ENCODE data around the gene KHNYN. TPM values are rescaled to one million over a fixed set of nuclear protein-coding genes. Genes with fewer than 3 reads are reported as not detected.

KHNYN gene
- total and polyA plus RNA-seq, 2 of the 8 experiments (the other 6 are each of a cell fraction or from before 2014, with no cell fraction given): 7.6 to 22.3 TPM

- no peak overlapping the region for H3K4ac ChIP-seq (replicated peaks; ENCODE audit: insufficient read length, low read depth, low read length)
- H2AK5ac ChIP-seq (ENCODE audit: low read depth, low read length): no peak overlapping the region
- no peaks in the 10 kb centered on the region for H3K79me2 ChIP-seq (ENCODE audit: control insufficient read depth in 1 of 2, insufficient read depth in 2 of 2, low read length in 2 of 2)
- H3K23ac ChIP-seq (ENCODE audit: insufficient read length): no peak overlapping the region
- ChIA-PET CTCF (ENCODE audit: partially characterized antibody) (interaction anchor here (0.5 to 21.3 kb wide), 38 partner anchors 9 to 620 kb away, joined by 3 to 664 read pairs (median 8); partner anchors contain the start of genes ADCY4, CIDEB, DHRS1 and LTB4R), POLR2A (ENCODE audit: partially characterized antibody) (interaction anchor here (0.9 to 5.4 kb wide), 13 partner anchors 10 to 291 kb away, joined by 3 to 46 read pairs (median 4); partner anchors contain the start of genes ADCY4, EMC9, NYNRIN and SDR39U1)
- no peak overlapping the region for H3K27ac ChIP-seq (ENCODE audit: low read depth, low read length)
- FAIRE-seq (no peak), DNase-seq (ENCODE audit: low read depth in 1 of 2, low spot score in 2 of 2) (peak; percentile 95 to 96)
- H3K36me3 ChIP-seq (ENCODE audit: control insufficient read depth in 2 of 4, insufficient read depth in 4 of 4, low read length in 3 of 4): 0 out of 8 replicates have a peak, but pooled peaks cover 0 to 4% (median 0%) of the 10 kb centered on the region in 4 experiments
- peak overlapping the region; percentile 35; the same call in 1 of the 2 replicates for H2BK20ac ChIP-seq (ENCODE audit: low read length)
- H3K4me3 ChIP-seq (ENCODE audit: extremely low read depth in 1 of 4, insufficient read depth in 2 of 4, low read depth in 3 of 4, low read length in 4 of 4): peak overlapping the region in 1 of 4 experiments; percentile 76; a peak in 2 of 8 replicates
- H4K20me1 ChIP-seq (replicated peaks in 1 of 2; ENCODE audit: control insufficient read depth in 1 of 2, insufficient read depth in 2 of 2, low read length in 2 of 2): peaks cover 0 to 3% of the 10 kb centered on the region in 2 experiments
- no peak overlapping the region for H3K56ac ChIP-seq (replicated peaks; ENCODE audit: insufficient read length, low read depth, low read length)
- no peaks in the 10 kb centered on the region for H3K79me1 ChIP-seq (ENCODE audit: low read depth, low read length)
- H2BK120ac ChIP-seq (replicated peaks; ENCODE audit: low read depth, low read length): no peak overlapping the region
- H2BK5ac ChIP-seq (ENCODE audit: low read depth, low read length): no peak overlapping the region
- no peak overlapping the region for H4K91ac ChIP-seq (replicated peaks; ENCODE audit: insufficient read length, low read length)
- H4K5ac ChIP-seq (ENCODE audit: insufficient read length, low read depth, low read length): no peak overlapping the region
- H3K4me1 ChIP-seq (replicated peaks in 1 of 4; ENCODE audit: control insufficient read depth in 3 of 4, insufficient read depth in 4 of 4, low read length in 3 of 4): peaks cover 6 to 21% (median 15%) of the 10 kb centered on the region in 4 experiments
- H2BK15ac ChIP-seq (ENCODE audit: low read length): no peak overlapping the region
- peak overlapping the region in 1 of 2 experiments; percentile 89; a peak in 3 of 4 replicates for H3K4me2 ChIP-seq (ENCODE audit: insufficient read depth in 1 of 2, low read depth in 2 of 2, low read length in 2 of 2)
- 35% methylated on average over 15 of the region's 15 CpGs; no CpG with 5 or more reads in 1 of the 2 experiments for WGBS, 2 experiments (ENCODE audit: extremely low coverage in 1 of 2, insufficient coverage in 1 of 2, insufficient read length in 1 of 2, insufficient replicate concordance in 2 of 2, low coverage in 1 of 2, low lambda C conversion rate in 2 of 2, missing lambda C conversion rate in 1 of 2)
- peaks cover 0 to 17% (median 1%) of the 10 kb centered on the region in 4 experiments; a peak in 3 of 7 replicates for H3K27me3 ChIP-seq (replicated peaks in 1 of 4; ENCODE audit: control insufficient read depth in 3 of 4, extremely low read depth in 1 of 4, insufficient read depth in 3 of 4, low read length in 3 of 4)
- H3K23me2 ChIP-seq (ENCODE audit: low read depth, low read length): peaks cover 5% of the 10 kb centered on the region; the same call in 1 of the 2 replicates
- H3K9ac ChIP-seq (replicated peaks in 1 of 4; ENCODE audit: extremely low read depth in 1 of 4, low read depth in 3 of 4, low read length in 3 of 4): no peak overlapping the region; a peak in 1 of 7 replicates
- H4K8ac ChIP-seq (ENCODE audit: extremely low read depth, insufficient read depth, low read length): 0 out of 2 replicates have a peak overlapping the region, but pooled peaks have one; percentile 1
- peak overlapping the region; percentile 52 for H3K18ac ChIP-seq (ENCODE audit: extremely low read depth, low read length)
- H2BK12ac ChIP-seq (ENCODE audit: low read depth, low read length): no peak overlapping the region
- H2AFZ ChIP-seq (ENCODE audit: low read length): no peak overlapping the region
- H3K14ac ChIP-seq (ENCODE audit: insufficient read length): no peak overlapping the region
- H3K9me3 ChIP-seq (ENCODE audit: insufficient read depth in 2 of 2, low read depth in 1 of 2, low read length in 1 of 2): no peaks in the 10 kb centered on the region
- TF ChIP-seq GTF2F1 (IDR thresholded peaks at IDR 0.05; ENCODE audit: borderline replicate concordance, low read depth, low read length): no peak
- peak; percentile 32; the same call in 1 of the 2 replicates for TF ChIP-seq CREB1 (IDR thresholded peaks at IDR 0.05)
- no peak for TF ChIP-seq CBX8 (IDR thresholded peaks at IDR 0.05; ENCODE audit: borderline replicate concordance, low read depth, low read length)
- TF ChIP-seq EP300 (IDR thresholded peaks at IDR 0.05; ENCODE audit: borderline replicate concordance in 1 of 2, low read depth in 2 of 2, low read length in 2 of 2): no peak
- TF ChIP-seq RAD21 (IDR thresholded peaks at IDR 0.05 in 1 of 2, conservative IDR thresholded peaks at IDR 0.05 in 1 of 2; ENCODE audit: low read depth in 2 of 2, low read length in 2 of 2): peak; percentile 96 to 98
- TF ChIP-seq CTCF (IDR thresholded peaks at IDR 0.05; ENCODE audit: control extremely low read depth in 1 of 3, insufficient read depth in 1 of 3, low read depth in 1 of 3, low read length in 3 of 3): peak; percentile 87 to 100 (median 99)
- TF ChIP-seq MAX (IDR thresholded peaks at IDR 0.05): 0 out of 2 replicates have a peak, but pooled peaks have one; percentile 32
Observed at GRCh38 chr14:24431569-24432258, 2.0 kb downstream of the KHNYN start.
